ENCODE measurements around the gene PRKAB1.
"Not testable (repeated sequence)": the region's sequence is repeated elsewhere in the genome, so short reads cannot be mapped to it uniquely, and the experiment has no call there.

The PRKAB1 gene, protein sequence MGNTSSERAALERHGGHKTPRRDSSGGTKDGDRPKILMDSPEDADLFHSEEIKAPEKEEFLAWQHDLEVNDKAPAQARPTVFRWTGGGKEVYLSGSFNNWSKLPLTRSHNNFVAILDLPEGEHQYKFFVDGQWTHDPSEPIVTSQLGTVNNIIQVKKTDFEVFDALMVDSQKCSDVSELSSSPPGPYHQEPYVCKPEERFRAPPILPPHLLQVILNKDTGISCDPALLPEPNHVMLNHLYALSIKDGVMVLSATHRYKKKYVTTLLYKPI

DNA sequence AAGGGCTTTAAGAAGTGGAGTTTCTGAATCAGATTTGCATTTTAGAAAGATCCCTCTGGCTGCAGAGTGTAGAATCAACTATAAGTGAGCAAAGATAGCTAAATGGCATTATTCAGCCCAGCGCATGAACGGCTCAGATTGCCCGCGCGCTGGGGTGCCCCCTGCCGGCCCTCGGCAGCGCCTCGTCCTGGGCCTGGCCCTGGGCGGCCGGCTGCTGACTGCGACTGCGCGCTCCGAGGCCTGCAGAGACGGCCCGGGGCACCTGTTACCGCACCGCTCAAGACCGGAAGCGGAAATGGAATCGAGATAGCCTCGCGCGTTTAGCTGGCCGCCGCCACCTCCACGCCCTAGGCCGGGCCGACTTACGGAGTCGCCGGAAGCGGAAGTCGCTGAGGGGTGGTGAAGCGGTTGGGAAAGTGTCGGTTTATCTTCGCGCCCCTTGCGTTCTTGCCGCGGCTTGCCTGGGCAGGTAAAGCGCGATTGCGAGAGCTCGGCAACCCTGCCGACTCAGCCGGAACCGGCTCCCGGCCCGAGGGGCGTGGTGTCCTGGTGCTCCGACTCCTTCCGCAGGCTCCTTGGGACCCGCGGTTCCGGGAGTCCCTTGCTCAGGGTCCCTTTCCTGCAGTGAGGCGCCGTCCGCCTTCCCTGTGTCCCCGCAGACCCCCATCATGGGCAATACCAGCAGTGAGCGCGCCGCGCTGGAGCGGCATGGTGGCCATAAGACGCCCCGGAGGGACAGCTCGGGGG, at the start of gene PRKAB1:
Gene PRKAB1, plus strand, starts transcription at position 557 of the 747 bp plus-strand sequence. Its CDS starts 112 bp downstream, at position 669.
- no peaks in the 10 kb centered on the region for H3K9me3 Mint-ChIP-seq

DNA sequence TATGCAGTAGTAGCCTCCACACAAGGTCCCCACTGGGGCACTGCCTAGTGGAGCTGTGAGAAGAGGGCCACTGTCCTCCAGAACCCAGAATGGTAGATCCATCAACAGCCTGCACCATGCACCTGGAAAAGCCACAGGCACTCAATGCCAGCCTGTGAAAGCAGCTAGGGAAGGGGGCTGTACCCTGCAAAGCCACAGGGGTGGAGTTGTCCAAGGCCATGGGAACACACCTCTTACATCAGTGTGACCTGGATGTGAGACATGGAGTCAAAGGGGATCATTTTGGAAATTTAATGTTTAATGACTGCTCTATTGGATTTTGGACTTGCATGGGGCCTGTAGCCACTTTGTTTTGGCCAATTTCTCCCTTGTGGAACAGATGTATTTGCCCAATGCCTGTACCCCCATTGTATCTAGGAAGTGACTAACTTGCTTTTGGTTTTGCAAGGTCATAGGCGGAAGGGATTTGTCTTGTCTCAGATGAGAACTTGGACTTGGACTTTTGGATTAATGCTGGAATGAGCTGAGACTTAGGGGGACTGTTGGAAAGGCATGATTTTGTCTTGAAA, 49.5 kb upstream of the PRKAB1 start:
- H3K27ac Mint-ChIP-seq, H3K4me3 Mint-ChIP-seq, H3K4me1 Mint-ChIP-seq, H3K36me3 Mint-ChIP-seq, H3K9me3 Mint-ChIP-seq: not testable (repeated sequence)
- peaks cover 19% of the 10 kb centered on the region for H3K27me3 Mint-ChIP-seq

More for the DNA sequence above, at the start of gene PRKAB1:
- H3K27me3 Mint-ChIP-seq = no peaks in the 10 kb centered on the region
- peak within 1 kb of the TSS; percentile 93 for H3K4me3 Mint-ChIP-seq
- H3K4me1 Mint-ChIP-seq = peaks cover 55% of the 10 kb centered on the region
- peak within 1 kb of the TSS; percentile 92 for H3K27ac Mint-ChIP-seq
- peaks cover 6% of the 10 kb centered on the region for H3K36me3 Mint-ChIP-seq

DNA sequence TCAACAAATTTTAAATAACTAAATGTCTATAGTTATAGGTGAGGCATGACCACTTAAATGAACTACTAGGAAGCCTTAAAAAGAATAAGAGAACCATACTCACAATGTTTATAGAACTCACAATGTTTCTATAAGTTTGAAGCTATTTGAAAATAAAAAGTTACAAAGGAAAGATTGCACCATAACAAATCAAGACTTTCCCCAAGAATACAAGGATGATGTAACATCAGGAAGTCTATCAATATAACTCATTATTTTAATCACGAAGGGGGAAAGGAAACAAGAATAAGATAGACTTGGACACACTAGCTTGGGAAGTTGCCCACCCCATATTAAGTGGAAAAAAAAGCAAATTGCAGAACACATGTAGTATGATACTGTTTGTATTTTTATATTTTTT, 47.4 kb upstream of the PRKAB1 start:
- Mint-ChIP-seq H3K9me3 (no peaks in the 10 kb centered on the region), H3K4me3 (no peak overlapping the region), H3K27me3 (peaks cover 17% of the 10 kb centered on the region), H3K4me1 (no peaks in the 10 kb centered on the region), H3K27ac (no peak overlapping the region), H3K36me3 (no peaks in the 10 kb centered on the region)

DNA sequence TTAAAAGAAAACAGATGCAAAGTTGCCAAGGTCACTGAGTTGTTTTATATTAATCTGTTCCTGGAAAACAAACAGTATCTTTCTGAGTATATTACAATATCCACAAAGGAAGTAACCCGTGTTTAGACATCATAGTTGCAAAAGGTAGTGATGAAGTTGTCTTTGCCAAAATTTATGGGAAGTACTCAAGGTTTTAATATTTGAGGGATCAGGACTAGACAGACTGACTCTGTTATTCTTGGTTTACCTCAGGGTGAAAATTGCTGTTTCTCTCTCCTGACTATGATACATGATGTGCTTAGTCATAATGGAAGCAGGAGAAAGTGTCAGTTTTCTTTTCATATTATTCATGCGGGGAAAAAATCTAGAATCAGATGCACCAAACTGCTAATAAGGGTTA, 46.1 kb upstream of the PRKAB1 start:
- no peaks in the 10 kb centered on the region for H3K36me3 Mint-ChIP-seq
- peaks cover 17% of the 10 kb centered on the region for H3K27me3 Mint-ChIP-seq
- no peak overlapping the region for H3K4me3 Mint-ChIP-seq
- H3K27ac Mint-ChIP-seq = no peak overlapping the region
- no peaks in the 10 kb centered on the region for H3K9me3 Mint-ChIP-seq
- H3K4me1 Mint-ChIP-seq = no peaks in the 10 kb centered on the region

DNA sequence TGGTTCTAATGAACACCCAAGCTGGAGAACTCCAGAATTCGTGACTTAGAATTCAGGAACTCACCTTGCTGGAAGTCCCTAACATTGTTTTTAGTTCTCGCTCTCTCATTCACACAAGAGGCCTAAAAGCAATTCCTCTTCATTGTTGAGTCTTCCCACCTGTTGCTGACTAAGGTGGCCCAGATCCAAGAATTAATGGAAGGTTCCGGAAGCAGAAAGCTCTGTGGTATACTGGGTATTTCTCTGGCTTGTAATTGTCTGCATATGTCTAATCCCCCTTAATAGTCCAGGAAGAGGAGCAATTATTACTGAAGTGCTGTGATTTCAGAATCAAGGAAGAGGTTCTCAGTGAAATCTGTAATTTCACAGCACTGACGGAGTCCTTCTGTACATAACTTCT, 43.0 kb upstream of the PRKAB1 start:
- Mint-ChIP-seq H3K9me3 (no peaks in the 10 kb centered on the region), H3K36me3 (no peaks in the 10 kb centered on the region), H3K4me3 (no peak overlapping the region), H3K27me3 (peaks cover 16% of the 10 kb centered on the region), H3K4me1 (no peaks in the 10 kb centered on the region), H3K27ac (no peak overlapping the region)

DNA sequence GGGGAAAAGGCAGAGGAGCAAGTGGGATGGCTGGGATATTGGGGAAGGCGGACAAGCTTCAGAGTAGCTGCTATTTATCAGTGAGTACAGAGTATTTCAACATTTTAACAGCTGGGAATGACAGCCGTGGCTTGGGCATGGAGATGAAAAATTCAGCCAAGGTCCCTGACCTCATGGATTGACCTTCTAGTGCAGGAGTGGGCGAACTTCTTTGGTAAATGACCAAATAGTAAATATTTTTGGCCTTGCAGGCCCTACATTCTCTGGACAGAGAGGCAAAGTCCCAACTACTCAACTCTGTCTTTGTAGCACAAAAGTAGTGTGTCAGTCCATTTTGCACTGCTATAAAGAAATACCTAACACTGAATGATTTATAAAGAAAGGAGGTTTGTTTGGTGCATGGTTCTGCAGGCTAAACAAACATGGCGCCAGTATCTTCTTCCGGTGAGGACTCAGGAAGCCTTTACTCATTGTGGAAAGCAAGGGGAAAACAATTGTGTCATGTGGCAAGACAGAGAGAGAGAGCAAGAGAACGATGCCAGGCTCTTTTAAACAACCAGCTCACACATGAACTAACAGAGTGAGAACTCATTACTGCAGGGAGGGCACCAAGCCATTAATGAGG, 40.8 kb upstream of the PRKAB1 start:
- H3K4me1 Mint-ChIP-seq = no peaks in the 10 kb centered on the region
- H3K27ac Mint-ChIP-seq = no peak overlapping the region
- H3K9me3 Mint-ChIP-seq = no peaks in the 10 kb centered on the region
- no peaks in the 10 kb centered on the region for H3K36me3 Mint-ChIP-seq
- H3K4me3 Mint-ChIP-seq = no peak overlapping the region
- H3K27me3 Mint-ChIP-seq = peaks cover 9% of the 10 kb centered on the region

DNA sequence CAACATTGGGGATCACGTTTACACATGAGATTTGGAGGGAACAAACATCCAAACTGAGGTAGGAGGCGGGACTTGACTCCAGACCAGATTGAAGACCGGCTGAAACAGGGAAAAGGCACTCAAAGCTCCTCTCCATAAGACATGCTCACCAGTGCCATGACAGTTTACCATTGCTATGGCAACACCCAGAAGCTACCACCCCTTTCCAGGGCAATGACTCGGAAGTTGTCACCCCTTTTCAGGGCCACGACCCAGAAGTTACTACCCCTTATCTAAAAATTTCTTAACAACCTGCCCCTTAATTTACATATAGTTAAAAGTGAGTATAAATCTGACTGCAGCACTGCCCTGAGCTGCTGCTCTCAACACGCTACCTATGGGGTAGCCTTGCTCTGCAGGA, 40.2 kb upstream of the PRKAB1 start:
- no peaks in the 10 kb centered on the region for H3K4me1 Mint-ChIP-seq
- peaks cover 8% of the 10 kb centered on the region for H3K27me3 Mint-ChIP-seq
- no peaks in the 10 kb centered on the region for H3K36me3 Mint-ChIP-seq
- no peak overlapping the region for H3K27ac Mint-ChIP-seq
- H3K9me3 Mint-ChIP-seq = no peaks in the 10 kb centered on the region
- H3K4me3 Mint-ChIP-seq = no peak overlapping the region

DNA sequence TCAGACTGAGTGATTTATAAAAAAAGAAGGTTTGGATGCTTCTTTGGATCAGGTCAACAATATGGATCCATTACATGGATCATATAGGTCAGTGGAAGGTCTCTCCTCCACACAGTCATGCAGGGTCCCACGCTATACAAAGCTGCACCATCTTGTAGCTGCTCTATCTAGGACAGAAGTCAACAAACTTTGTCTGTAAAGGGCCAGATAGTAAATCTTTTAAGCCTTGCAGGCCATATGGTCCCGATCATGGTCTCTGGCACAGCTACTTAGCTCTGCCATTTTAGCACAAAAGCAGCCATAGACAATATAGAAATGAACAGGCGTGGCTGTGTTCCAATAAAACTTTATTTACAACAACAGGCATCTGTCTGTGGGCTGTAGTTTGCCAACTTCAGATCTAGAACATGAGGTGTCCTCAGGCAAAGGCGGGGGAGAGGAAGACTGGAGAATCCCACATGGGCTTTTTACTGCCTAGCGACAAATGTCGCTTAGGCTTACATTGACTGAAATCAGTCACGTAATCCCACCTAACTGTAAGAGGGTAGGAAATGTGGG, 37.6 kb upstream of the PRKAB1 start:
- Mint-ChIP-seq H3K4me3 (no peak overlapping the region), H3K9me3 (no peaks in the 10 kb centered on the region), H3K27ac (no peak overlapping the region), H3K36me3 (no peaks in the 10 kb centered on the region), H3K4me1 (no peaks in the 10 kb centered on the region), H3K27me3 (peaks cover 10% of the 10 kb centered on the region)

DNA sequence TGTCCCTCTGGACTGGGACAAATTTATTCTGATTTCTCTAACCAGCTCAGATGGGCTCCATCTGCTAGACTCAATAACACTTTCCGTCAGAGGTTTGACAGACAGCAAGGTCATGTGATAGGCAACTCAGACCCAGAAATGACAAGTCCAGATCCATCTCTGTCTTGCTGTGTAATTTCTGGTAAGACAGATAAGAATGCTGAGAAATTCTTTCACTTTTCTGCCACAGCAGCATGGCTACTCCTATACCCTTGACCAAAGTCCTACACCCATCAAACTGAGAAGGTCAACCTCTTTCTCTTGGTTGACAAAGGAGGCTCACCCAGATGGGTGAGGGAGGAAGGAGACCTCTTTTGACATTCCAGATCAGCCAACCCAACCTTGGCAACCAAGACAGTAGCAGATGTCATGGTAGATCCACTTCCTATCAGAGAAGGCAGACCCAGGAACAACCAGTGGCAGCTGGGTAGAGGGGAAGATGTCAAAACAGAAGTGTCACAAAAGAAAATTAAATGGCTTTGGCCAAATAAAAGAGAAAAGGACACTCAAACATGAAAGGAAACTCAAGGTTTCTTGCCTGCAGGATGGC, 36.9 kb upstream of the PRKAB1 start:
- Mint-ChIP-seq H3K27ac (no peak overlapping the region), H3K4me1 (no peaks in the 10 kb centered on the region), H3K4me3 (no peak overlapping the region), H3K27me3 (peaks cover 14% of the 10 kb centered on the region), H3K36me3 (no peaks in the 10 kb centered on the region), H3K9me3 (no peaks in the 10 kb centered on the region)

DNA sequence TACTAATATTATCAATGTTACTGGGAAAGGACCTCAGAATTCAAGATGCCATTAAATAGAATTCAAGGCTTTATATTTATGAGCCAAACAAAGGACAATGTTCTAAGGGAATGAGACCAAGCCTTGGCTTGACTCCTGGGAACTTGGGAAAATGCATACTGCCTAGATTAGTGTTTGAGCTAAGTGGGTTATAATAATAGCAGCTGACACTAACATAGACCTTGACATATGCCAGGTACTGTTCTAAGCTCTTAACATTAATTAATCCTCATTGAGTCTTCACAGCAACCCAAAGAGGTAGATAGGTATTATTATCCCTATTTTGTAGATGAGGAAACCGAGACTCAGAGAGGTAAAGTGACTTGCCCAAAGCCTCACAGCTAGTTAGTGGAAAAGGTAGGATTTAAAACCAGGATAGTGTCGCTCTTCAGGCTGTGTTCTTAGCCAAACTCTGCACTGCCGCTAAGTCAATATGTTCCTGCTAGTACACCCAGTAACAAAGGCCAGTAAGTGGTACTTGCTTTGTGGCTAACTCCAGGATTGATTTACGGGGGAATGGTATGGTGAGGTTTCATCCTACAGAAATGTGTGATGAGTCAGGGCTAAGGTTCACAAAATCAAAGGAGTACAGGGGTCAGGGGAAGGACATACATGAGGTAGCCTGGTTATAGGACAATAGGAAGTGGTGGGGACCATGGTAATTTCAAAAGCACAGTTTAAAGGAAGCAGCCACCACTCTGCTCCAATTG, 35.8 kb upstream of the PRKAB1 start:
- Mint-ChIP-seq H3K9me3 (no peaks in the 10 kb centered on the region), H3K4me1 (no peaks in the 10 kb centered on the region), H3K27me3 (peaks cover 12% of the 10 kb centered on the region), H3K4me3 (no peak overlapping the region), H3K27ac (no peak overlapping the region), H3K36me3 (no peaks in the 10 kb centered on the region)

DNA sequence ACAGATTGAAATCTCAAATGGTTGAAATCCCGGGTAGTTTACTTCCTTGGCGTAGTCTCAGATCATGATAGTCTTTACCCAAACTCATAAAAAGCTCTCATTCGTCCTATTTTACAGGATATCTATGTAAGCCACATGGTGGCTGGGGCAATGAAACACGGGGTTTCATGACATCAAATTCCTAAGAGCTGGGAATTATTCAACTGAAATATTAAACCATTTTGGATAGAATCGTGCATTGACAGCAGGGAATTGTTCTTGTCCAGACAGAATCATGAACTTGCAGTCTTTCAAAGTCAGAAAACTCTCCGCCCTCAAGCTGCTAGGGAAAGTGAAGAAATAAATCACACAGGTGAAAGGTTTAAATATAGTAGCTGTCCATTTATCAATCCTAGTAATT, 33.2 kb upstream of the PRKAB1 start:
- peaks cover 12% of the 10 kb centered on the region for H3K27me3 Mint-ChIP-seq
- no peak overlapping the region for H3K4me3 Mint-ChIP-seq
- H3K27ac Mint-ChIP-seq = no peak overlapping the region
- no peaks in the 10 kb centered on the region for H3K9me3 Mint-ChIP-seq
- H3K36me3 Mint-ChIP-seq = no peaks in the 10 kb centered on the region
- no peaks in the 10 kb centered on the region for H3K4me1 Mint-ChIP-seq

DNA sequence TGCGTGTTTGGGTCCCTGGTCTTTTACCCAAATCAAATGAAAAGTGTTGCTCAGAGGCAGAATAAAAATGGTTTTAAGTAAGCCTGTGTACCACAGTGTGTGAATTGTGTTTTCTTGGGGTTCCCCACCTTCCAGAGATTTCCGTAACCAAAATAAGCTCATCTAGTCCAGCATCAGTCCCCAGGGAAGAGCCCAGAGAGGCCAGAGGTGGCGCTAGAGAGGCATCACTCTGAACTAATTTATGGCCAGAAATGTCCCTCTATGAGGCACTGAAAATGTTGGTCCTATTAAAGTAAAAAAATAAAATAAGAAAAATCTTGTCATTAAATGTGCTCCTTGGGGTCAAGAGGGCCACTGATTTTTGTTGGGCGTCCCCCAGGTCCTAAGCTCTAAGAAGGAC, 24.9 kb upstream of the PRKAB1 start:
- peaks cover 4% of the 10 kb centered on the region for H3K9me3 Mint-ChIP-seq
- no peak overlapping the region for H3K27ac Mint-ChIP-seq
- H3K36me3 Mint-ChIP-seq = no peaks in the 10 kb centered on the region
- peaks cover 5% of the 10 kb centered on the region for H3K27me3 Mint-ChIP-seq
- no peak overlapping the region for H3K4me3 Mint-ChIP-seq
- H3K4me1 Mint-ChIP-seq = no peaks in the 10 kb centered on the region

DNA sequence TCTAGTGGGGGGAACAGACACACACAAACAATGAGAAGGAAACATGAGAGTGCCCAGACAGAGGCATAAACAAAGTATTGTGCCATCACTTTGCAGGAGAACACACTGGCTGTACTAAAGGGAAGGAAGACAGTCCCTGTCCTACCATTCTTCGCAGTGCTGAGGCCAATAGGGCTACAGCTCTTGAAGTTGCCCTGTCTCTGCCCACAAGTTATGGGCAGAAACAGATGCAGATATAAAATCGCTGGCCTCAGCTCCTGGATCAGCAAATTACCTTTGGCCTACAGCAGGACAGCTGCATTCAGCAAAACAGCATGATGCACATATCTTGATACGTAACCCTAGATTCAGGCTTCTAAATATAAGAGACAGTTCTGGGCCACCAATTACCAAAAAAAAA, 23.0 kb upstream of the PRKAB1 start:
- Mint-ChIP-seq H3K4me1 (no peaks in the 10 kb centered on the region), H3K36me3 (no peaks in the 10 kb centered on the region), H3K27ac (no peak overlapping the region), H3K27me3 (peaks cover 6% of the 10 kb centered on the region), H3K4me3 (no peak overlapping the region), H3K9me3 (peaks cover 4% of the 10 kb centered on the region)

DNA sequence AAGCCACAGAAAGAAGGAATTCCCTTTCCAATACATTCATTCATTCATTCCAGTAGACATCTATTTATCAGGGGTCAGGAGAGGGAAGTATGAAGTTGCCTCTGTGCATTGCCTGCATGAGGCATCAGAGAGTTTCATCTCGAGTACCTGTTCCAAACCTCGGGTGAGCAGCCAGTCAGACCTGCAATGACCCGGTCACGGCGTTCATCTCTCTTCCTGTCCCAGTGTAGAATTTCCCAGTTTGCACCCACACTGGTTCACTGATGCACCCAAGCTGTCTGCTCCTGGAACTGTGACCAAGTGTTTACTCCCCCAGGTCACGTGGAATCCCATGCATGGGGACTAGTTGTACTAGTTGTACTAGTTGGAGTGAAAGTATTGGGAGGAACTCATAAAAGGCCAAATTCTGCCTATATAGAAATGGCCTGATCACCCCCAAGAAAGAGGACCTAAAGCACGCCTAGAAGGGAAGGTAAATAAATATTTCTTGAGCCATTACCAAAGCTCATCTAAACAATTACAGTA, 22.3 kb upstream of the PRKAB1 start:
- Mint-ChIP-seq H3K27ac (no peak overlapping the region), H3K4me3 (no peak overlapping the region), H3K4me1 (no peaks in the 10 kb centered on the region), H3K27me3 (peaks cover 5% of the 10 kb centered on the region), H3K36me3 (no peaks in the 10 kb centered on the region), H3K9me3 (peaks cover 4% of the 10 kb centered on the region)
